HepG2 (cell line): ENCODE results near the gene CEP19. TPM values are rescaled to one million over a fixed set of nuclear protein-coding genes. Genes with fewer than 3 reads are reported as not detected.
A peak's percentile ranks its signal among the peaks of the same experiment; 100 is the strongest.

Experiments used
- AGO1 ChIP-seq: fragments of 200-400 bp; formaldehyde crosslinking; IDR thresholded peaks from 2 replicates; pipeline ENCODE4 v1.6.1; 2017; ENCODE audit warnings: mild to moderate bottlenecking, low read depth, low read length, moderate library complexity; ENCODE audit not compliant: poor library complexity, severe bottlenecking
- ASH2L ChIP-seq: fragments of 300-600, 200-600 bp; sonication (generic); IDR thresholded peaks from 2 replicates; pipeline ENCODE4 v1.7.0; 2017; ENCODE audit warnings: low read depth, mild to moderate bottlenecking, moderate library complexity, mixed read lengths, low read length; ENCODE audit not compliant: insufficient read length
- CBFB ChIP-seq: sonication (generic); formaldehyde crosslinking; IDR thresholded peaks from 2 replicates; pipeline ENCODE4 v1.4.0; 2020; ENCODE audit warnings: missing genetic modification reagents
- DBP ChIP-seq: sonication (generic); formaldehyde crosslinking; IDR thresholded peaks from 2 replicates; pipeline ENCODE4 v1.4.0; 2020; ENCODE audit warnings: missing genetic modification reagents; ENCODE audit errors: not compliant biosample characterization
- GMEB1 ChIP-seq: sonication (generic); formaldehyde crosslinking; IDR thresholded peaks from 2 replicates; pipeline ENCODE4 v1.5.1; 2020; ENCODE audit warnings: missing genetic modification reagents, mild to moderate bottlenecking, borderline replicate concordance
- IKZF1 ChIP-seq: fragments of 450-650 bp; IDR thresholded peaks from 2 replicates; pipeline ENCODE4 v1.7.1; 2016
- MAF1 ChIP-seq: sonication (generic); formaldehyde crosslinking; IDR thresholded peaks from 2 replicates; pipeline ENCODE4 v1.5.0; 2020; ENCODE audit warnings: missing genetic modification reagents, borderline replicate concordance
- MYNN ChIP-seq: sonication (generic); formaldehyde crosslinking; IDR thresholded peaks from 2 replicates; pipeline ENCODE4 v1.4.0; 2020; ENCODE audit warnings: mild to moderate bottlenecking, low read depth, missing genetic modification reagents
- NFYC ChIP-seq: IDR thresholded peaks from 2 replicates; pipeline ENCODE4 v1.6.1; 2016; ENCODE audit warnings: missing genetic modification reagents, missing compliant biosample characterization
- NRL ChIP-seq: sonication (generic); formaldehyde crosslinking; IDR thresholded peaks from 2 replicates; pipeline ENCODE4 v1.5.0; 2020; ENCODE audit warnings: missing genetic modification reagents, mild to moderate bottlenecking, moderate library complexity, borderline replicate concordance
- RELA ChIP-seq: sonication (generic); formaldehyde crosslinking; IDR thresholded peaks from 2 replicates; pipeline ENCODE4 v1.4.0; 2020; ENCODE audit warnings: missing genetic modification reagents
- REPIN1 ChIP-seq: sonication (generic); formaldehyde crosslinking; IDR thresholded peaks from 2 replicates; pipeline ENCODE4 v1.8.0; 2022; ENCODE audit warnings: missing genetic modification reagents, low read depth, mild to moderate bottlenecking, borderline replicate concordance
- SALL1 ChIP-seq: sonication (generic); formaldehyde crosslinking; IDR thresholded peaks from 2 replicates; pipeline ENCODE4 v1.8.0; 2022; ENCODE audit warnings: mild to moderate bottlenecking, missing genetic modification reagents
- SMYD3 ChIP-seq: sonication (generic); formaldehyde crosslinking; IDR thresholded peaks from 2 replicates; pipeline ENCODE4 v1.8.1; 2023; ENCODE audit warnings: mild to moderate bottlenecking, missing genetic modification reagents
- TRIM24 ChIP-seq: sonication (generic); formaldehyde crosslinking; IDR thresholded peaks from 2 replicates; pipeline ENCODE4 v1.8.0; 2022; ENCODE audit warnings: mild to moderate bottlenecking, missing genetic modification reagents
- UBTF ChIP-seq: sonication (generic); formaldehyde crosslinking; IDR thresholded peaks from 2 replicates; pipeline ENCODE4 v1.4.0; 2020; ENCODE audit warnings: mild to moderate bottlenecking, missing genetic modification reagents
- ZNF18 ChIP-seq: sonication (generic); formaldehyde crosslinking; IDR thresholded peaks from 2 replicates; pipeline ENCODE4 v1.8.0; 2022; ENCODE audit warnings: mild to moderate bottlenecking, missing genetic modification reagents; ENCODE audit not compliant: insufficient replicate concordance
- ZNF431 ChIP-seq: sonication (generic); formaldehyde crosslinking; IDR thresholded peaks from 2 replicates; pipeline ENCODE4 v1.9.0; 2022; ENCODE audit warnings: missing genetic modification reagents, low read depth, mild to moderate bottlenecking, borderline replicate concordance
- ZNF441 ChIP-seq: sonication (generic); formaldehyde crosslinking; IDR thresholded peaks from 2 replicates; pipeline ENCODE4 v1.7.0; 2021; ENCODE audit warnings: missing genetic modification reagents, borderline replicate concordance
- ZNF451 ChIP-seq: sonication (generic); formaldehyde crosslinking; IDR thresholded peaks from 2 replicates; pipeline ENCODE4 v1.5.0; 2020; ENCODE audit warnings: mild to moderate bottlenecking, missing genetic modification reagents
- ZNF782 ChIP-seq: sonication (generic); formaldehyde crosslinking; IDR thresholded peaks from 2 replicates; pipeline ENCODE4 v1.4.0; 2020; ENCODE audit warnings: missing genetic modification reagents, mild to moderate bottlenecking, borderline replicate concordance
- ZNF792 ChIP-seq: IDR thresholded peaks from 2 replicates; pipeline ENCODE4 v1.6.1; 2016
- polyA plus RNA-seq, 8 experiments: library from polyadenylated mRNA; depleted of rRNA in 3 of 8; stranded (reverse) in 7 of 8; unstranded in 1 of 8; fragments of >200 nt; fragmentation: Illumina TruSeq in 4 of 8; extraction: Trizol in 4 of 8; gene quantifications; 2 replicates each; pipeline versions ENCODE4 v1.2.1 to v1.2.3, GENCODE V29; 2011 to 2016; ENCODE audit warnings: low read depth in 4 of 8, missing spikeins in 1 of 8, mixed read lengths in 1 of 8; ENCODE audit not compliant: insufficient read depth in 1 of 8
- total RNA-seq, 5 experiments: library from RNA; depleted of rRNA; stranded (reverse); fragments of >200 nt; fragmentation: Illumina TruSeq; extraction: Trizol; gene quantifications; 2 replicates each; pipeline ENCODE4 v1.2.3, GENCODE V29; 2016; ENCODE audit warnings: low read depth in 1 of 5

Gene CEP19
- total and polyA plus RNA-seq, 2 of the 13 experiments (the other 11 are each of a cell fraction or from before 2014, with no cell fraction given): 0.48 to 1.2 TPM

GRCh38 chr3:196739671-196740480 lies 27.8 kb upstream of the CEP19 start, which contains the start of gene PAK2 (continued):
- TF ChIP-seq MAF1 (CRISPR knock-in tag): 0 out of 2 replicates have a peak, but pooled peaks have one; percentile 65
- peak; percentile 69 for TF ChIP-seq ASH2L
- TF ChIP-seq RELA (CRISPR knock-in tag): no peak
- 0 out of 2 replicates have a peak, but pooled peaks have one; percentile 46 for TF ChIP-seq CBFB
- TF ChIP-seq DBP: no peak
- no peak for TF ChIP-seq ZNF431
- no peak; the same call in 1 of the 2 replicates for TF ChIP-seq GMEB1 (CRISPR knock-in tag)
- no peak for TF ChIP-seq TRIM24 (CRISPR knock-in tag)
- no peak for TF ChIP-seq ZNF792 (CRISPR knock-in tag)
- no peak for TF ChIP-seq IKZF1
- no peak for TF ChIP-seq ZNF18 (CRISPR knock-in tag)
- peak; percentile 74 for TF ChIP-seq ZNF441 (CRISPR knock-in tag)
- no peak for TF ChIP-seq NFYC (CRISPR knock-in tag)
- no peak for TF ChIP-seq SMYD3 (CRISPR knock-in tag)
- peak; percentile 84; the same call in 1 of the 2 replicates for TF ChIP-seq MYNN (CRISPR knock-in tag)
- peak; percentile 46; the same call in 1 of the 2 replicates for TF ChIP-seq ZNF782 (CRISPR knock-in tag)
- no peak for TF ChIP-seq REPIN1
- peak; percentile 47; the same call in 1 of the 2 replicates for TF ChIP-seq ZNF451 (CRISPR knock-in tag)
- no peak for TF ChIP-seq NRL
- TF ChIP-seq SALL1 (CRISPR knock-in tag): peak; percentile 38; the same call in 1 of the 2 replicates
- peak; percentile 76 for TF ChIP-seq UBTF (CRISPR knock-in tag)
- no peak for TF ChIP-seq AGO1
